Measurements from ENCODE around the gene SORL1-AS1.

SORL1-AS1 gene

DNA sequence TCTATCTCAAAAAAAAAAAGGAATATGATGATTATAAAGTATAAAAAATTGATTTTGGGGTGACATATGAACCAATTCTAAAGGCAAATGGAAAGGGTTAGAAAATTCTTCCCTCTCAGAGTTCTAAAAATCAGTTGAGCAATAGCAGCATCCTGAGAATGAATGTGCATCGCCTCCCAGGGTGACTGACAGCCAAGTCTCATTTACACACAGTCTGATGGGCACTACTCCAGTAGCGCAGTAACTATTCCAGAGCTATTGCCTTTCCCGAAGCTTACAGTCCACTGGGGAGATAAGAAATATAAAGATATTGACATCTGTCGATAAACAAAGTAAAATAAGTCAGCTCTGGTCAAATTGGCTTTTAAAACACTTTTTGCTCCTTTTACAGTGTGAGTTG is 32.9 kb downstream of the SORL1-AS1 start:
- no peaks in the 10 kb centered on the region for H3K36me3 ChIP-seq
- H3K4me3 ChIP-seq = no peak overlapping the region
- TF ChIP-seq, protein P1, sequence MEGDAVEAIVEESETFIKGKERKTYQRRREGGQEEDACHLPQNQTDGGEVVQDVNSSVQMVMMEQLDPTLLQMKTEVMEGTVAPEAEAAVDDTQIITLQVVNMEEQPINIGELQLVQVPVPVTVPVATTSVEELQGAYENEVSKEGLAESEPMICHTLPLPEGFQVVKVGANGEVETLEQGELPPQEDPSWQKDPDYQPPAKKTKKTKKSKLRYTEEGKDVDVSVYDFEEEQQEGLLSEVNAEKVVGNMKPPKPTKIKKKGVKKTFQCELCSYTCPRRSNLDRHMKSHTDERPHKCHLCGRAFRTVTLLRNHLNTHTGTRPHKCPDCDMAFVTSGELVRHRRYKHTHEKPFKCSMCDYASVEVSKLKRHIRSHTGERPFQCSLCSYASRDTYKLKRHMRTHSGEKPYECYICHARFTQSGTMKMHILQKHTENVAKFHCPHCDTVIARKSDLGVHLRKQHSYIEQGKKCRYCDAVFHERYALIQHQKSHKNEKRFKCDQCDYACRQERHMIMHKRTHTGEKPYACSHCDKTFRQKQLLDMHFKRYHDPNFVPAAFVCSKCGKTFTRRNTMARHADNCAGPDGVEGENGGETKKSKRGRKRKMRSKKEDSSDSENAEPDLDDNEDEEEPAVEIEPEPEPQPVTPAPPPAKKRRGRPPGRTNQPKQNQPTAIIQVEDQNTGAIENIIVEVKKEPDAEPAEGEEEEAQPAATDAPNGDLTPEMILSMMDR (IDR thresholded peaks at IDR 0.05) = no peak
- peak in 1 of 4 donors; percentile 25 for DNase-seq
- H3K4me1 ChIP-seq = peaks cover 18 to 73% of the 10 kb centered on the region in 2 donors
- H3K9me3 ChIP-seq = no peaks in the 10 kb centered on the region
- H3K27ac ChIP-seq = peak overlapping the region in 1 of 2 donors; percentile 94
- ATAC-seq = no peak
- no peaks in the 10 kb centered on the region for H3K27me3 ChIP-seq
- intact Hi-C loops (cut with DNase I) = no loop called here

DNA sequence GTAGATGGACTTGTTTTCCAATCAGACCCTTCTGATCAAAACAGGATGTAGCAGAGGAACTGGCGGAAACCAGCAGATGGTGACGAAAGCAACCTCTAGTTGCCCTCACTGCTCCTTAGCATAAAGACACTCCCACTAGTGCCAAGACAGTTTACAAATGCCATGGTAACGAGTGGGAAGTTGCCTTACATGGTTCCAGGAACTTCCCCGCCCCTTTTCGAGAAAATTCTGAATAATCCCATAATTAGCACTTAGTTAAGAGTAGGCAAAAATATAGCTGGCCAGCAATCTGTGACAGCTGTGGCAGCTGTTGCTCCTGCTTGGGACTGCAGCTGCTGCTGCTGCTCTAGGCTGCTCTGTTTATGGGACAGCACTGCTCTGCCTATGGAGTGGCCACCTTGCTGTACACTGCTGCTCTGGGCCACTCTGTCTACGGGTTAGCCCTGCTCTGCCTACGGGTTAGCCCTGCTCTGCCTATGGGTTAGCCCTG is 34.1 kb downstream of the SORL1-AS1 start:
- no peaks in the 10 kb centered on the region for H3K36me3 ChIP-seq
- intact Hi-C loops (cut with DNase I) = no loop called here
- H3K4me1 ChIP-seq = peaks cover 18 to 82% of the 10 kb centered on the region in 2 donors
- no peak overlapping the region for H3K4me3 ChIP-seq
- ATAC-seq (peak; percentile 53), DNase-seq (peak in 3 of 4 donors; percentile 56 to 81 (median 72))
- H3K27me3 ChIP-seq = no peaks in the 10 kb centered on the region
- TF ChIP-seq, protein P1 (IDR thresholded peaks at IDR 0.05) = no peak
- peak overlapping the region; percentile 84 to 94 for H3K27ac ChIP-seq
- no peaks in the 10 kb centered on the region for H3K9me3 ChIP-seq

DNA sequence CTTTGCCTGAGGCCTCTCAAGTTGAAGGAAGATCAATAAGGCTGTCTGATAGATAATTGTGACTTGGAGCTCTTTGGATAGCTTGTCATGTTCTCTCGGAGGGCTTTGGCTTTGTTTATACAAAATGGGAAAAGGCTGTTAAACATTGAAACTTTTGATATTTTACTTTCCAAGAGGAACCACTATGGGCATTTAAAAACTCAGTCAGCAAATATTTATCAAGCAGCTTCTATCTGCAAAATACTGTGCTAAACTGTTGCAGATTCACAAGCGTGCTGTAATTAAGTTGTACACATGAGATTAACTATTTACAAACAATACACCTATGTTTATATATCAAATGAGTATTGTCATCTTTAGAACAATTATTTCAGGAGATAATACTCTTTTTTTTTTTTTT is 35.2 kb downstream of the SORL1-AS1 start:
- H3K27me3 ChIP-seq = no peaks in the 10 kb centered on the region
- TF ChIP-seq, protein P1 (IDR thresholded peaks at IDR 0.05) = no peak
- peaks cover 18 to 82% of the 10 kb centered on the region in 2 donors for H3K4me1 ChIP-seq
- no peak for ATAC-seq
- DNase-seq = no peak
- H3K36me3 ChIP-seq = no peaks in the 10 kb centered on the region
- intact Hi-C loops (cut with DNase I) = no loop called here
- peak overlapping the region; percentile 84 to 94 for H3K27ac ChIP-seq
- no peaks in the 10 kb centered on the region for H3K9me3 ChIP-seq
- H3K4me3 ChIP-seq = no peak overlapping the region

DNA sequence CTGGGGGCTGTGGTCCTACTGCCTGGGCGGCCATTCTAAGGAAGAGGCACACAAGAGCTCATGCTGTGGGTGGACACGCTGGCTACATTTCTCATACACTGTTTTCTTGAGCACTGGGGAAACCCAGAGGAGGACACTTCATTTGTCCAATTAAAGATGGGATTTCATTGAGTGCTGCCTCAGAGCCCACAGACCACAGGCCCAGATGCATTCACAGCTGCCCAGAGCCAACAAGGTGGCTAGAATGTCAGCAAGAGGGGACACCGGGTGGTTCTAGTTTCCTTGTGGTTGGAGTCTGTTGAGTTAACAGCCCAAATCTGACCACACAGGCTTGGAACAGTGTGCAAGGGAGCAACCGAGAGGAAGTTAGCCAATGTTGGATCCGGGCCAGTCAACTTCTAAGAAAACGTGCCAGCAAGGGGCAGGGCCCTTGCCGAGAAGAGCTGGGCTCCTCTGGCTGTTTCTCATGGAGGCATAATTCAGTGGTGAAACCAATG is 35.7 kb downstream of the SORL1-AS1 start:
- peak; percentile 84 for ATAC-seq
- no peak overlapping the region for H3K4me3 ChIP-seq
- peak; percentile 73 to 91 (median 87) for DNase-seq
- no peaks in the 10 kb centered on the region for H3K9me3 ChIP-seq
- intact Hi-C loops (cut with DNase I) = no loop called here
- H3K27me3 ChIP-seq = no peaks in the 10 kb centered on the region
- peak overlapping the region; percentile 84 to 94 for H3K27ac ChIP-seq
- TF ChIP-seq, protein P1 (IDR thresholded peaks at IDR 0.05) = no peak
- H3K36me3 ChIP-seq = no peaks in the 10 kb centered on the region
- peaks cover 18 to 77% of the 10 kb centered on the region in 2 donors for H3K4me1 ChIP-seq

DNA sequence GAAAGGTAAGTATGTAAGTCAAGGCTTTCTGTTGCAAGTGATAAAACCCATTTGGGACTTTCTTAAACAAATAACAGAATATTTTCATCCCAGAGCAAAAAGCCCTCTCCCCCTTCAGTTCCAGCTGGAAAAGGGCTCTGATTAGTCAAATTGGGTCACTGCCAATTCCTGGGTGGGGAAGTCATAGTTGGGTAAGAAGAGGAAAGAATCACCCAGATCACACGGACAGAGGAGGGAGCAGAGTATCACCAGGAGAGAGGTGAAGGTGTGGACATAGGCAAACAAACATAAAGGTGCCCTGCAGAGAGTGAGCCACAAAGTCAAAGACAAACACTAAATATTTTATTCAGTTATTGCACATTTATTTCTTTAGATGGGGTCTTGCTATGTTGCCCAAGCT is 36.9 kb downstream of the SORL1-AS1 start:
- intact Hi-C loops (cut with DNase I) = no loop called here
- H3K9me3 ChIP-seq = no peaks in the 10 kb centered on the region
- TF ChIP-seq, protein P1 (IDR thresholded peaks at IDR 0.05) = no peak
- ATAC-seq (peak; percentile 16), DNase-seq (peak in 1 of 4 donors; percentile 29)
- H3K27ac ChIP-seq = peak overlapping the region in 1 of 2 donors; percentile 2
- H3K36me3 ChIP-seq = no peaks in the 10 kb centered on the region
- peaks cover 18 to 68% of the 10 kb centered on the region in 2 donors for H3K4me1 ChIP-seq
- H3K4me3 ChIP-seq = no peak overlapping the region
- no peaks in the 10 kb centered on the region for H3K27me3 ChIP-seq
